ENCODE measurements around the gene RBM19.

Gene RBM19

DNA sequence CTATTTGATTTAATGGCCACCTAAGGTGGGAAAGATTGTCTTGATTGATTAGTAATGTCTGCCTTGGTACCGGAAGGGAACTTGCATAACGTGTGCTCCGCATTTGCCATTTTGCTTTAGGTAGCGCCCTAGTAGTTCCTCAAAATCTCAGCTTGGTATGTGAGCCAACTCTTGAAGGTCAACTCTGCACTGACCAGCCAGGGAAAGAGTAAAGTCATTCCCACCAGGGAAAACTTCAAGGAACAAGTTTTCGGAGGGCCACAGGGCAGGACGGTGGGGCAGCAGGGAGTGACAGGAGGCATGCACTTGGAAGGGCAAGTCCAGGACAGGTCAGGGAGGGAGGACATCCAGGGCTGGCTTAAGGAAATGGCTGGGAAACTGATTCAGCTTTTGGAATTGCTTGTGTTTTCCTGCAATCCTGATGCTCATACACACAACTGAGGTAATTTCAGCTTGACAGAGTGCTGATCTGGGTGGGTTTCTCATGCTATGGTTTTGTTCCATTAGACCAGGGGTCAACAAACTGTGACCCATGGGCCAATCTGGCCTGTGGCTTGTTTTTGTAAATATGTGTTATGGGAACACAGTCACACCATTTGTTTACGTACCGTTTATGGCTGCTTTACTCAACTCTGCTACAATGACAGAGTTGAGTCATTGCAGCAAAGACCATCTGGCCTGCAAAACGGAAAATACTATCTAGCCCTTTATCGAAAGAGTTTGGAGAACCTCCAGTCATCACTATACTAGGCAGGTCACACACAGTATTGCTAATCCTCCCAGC is 184.5 kb downstream of the RBM19 start:
- H3K9me3 Mint-ChIP-seq, result peaks cover 6 to 23% of the 10 kb centered on the region in 2 donors
- H3K4me1 Mint-ChIP-seq, result no peaks in the 10 kb centered on the region
- H3K27ac Mint-ChIP-seq, result no peak overlapping the region
- peaks cover 49% of the 10 kb centered on the region for H3K27me3 Mint-ChIP-seq
- ATAC-seq (no peak), DNase-seq (no peak)
- H3K4me3 Mint-ChIP-seq, result no peak overlapping the region

DNA sequence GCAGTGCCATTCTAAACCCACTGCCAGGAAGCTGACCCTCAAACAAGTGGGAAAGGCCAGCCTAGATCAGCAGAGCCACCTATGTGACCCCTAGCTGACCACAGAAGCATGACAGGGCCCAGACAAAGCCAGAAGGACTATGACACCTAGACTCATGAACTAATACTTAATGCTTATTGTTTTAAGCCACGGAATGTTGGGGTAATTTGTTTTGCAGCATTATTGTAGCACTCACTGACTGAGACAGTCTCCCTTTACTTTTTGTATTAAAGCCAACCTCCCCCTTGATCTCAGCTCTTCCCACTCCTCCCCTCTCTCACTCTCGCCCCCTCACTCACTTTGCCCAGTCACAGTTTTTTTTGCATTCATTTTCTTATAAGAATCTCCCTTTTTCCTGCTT is 186.4 kb downstream of the RBM19 start:
- ATAC-seq (no peak), DNase-seq (no peak)
- H3K27ac Mint-ChIP-seq, result no peak overlapping the region
- no peak overlapping the region for H3K4me3 Mint-ChIP-seq
- H3K27me3 Mint-ChIP-seq, result peaks cover 67% of the 10 kb centered on the region
- peaks cover 6 to 13% of the 10 kb centered on the region in 2 donors for H3K9me3 Mint-ChIP-seq
- no peaks in the 10 kb centered on the region for H3K4me1 Mint-ChIP-seq

- Mint-ChIP-seq H3K27me3 (peaks cover 72% of the 10 kb centered on the region), H3K27ac (no peak overlapping the region), H3K9me3 (peaks cover 6 to 13% of the 10 kb centered on the region in 2 donors), H3K4me1 (no peaks in the 10 kb centered on the region), H3K4me3 (no peak overlapping the region)
- DNase-seq (no peak), ATAC-seq (no peak)
Observed at GRCh38 chr12:113778432-113779132, 187.5 kb downstream of the RBM19 start.

GRCh38 chr12:113777751-113778150 is 188.4 kb downstream of the RBM19 start:
- no peak for ATAC-seq
- no peak overlapping the region for H3K27ac Mint-ChIP-seq

GRCh38 chr12:113776536-113776935 is 189.6 kb downstream of the RBM19 start:
- Mint-ChIP-seq H3K27me3 (peaks cover 60% of the 10 kb centered on the region), H3K4me3 (no peak overlapping the region), H3K4me1 (no peaks in the 10 kb centered on the region), H3K27ac (no peak overlapping the region), H3K9me3 (peaks cover 6 to 11% of the 10 kb centered on the region in 2 donors)
- DNase-seq (no peak), ATAC-seq (no peak)

More at GRCh38 chr12:113777751-113778150, 188.4 kb downstream of the RBM19 start:
- no peak for DNase-seq
- H3K9me3 Mint-ChIP-seq, result peaks cover 6 to 13% of the 10 kb centered on the region in 2 donors
- H3K4me1 Mint-ChIP-seq, result no peaks in the 10 kb centered on the region
- H3K4me3 Mint-ChIP-seq, result no peak overlapping the region
- peaks cover 65% of the 10 kb centered on the region for H3K27me3 Mint-ChIP-seq

GRCh38 chr12:113774526-113774925 is 191.6 kb downstream of the RBM19 start:
- Mint-ChIP-seq H3K27ac (no peak overlapping the region), H3K27me3 (peaks cover 41% of the 10 kb centered on the region), H3K9me3 (no peaks in the 10 kb centered on the region)

GRCh38 chr12:113772505-113773030 is 193.6 kb downstream of the RBM19 start:
- no peak overlapping the region for H3K27ac Mint-ChIP-seq
- H3K4me3 Mint-ChIP-seq, result no peak overlapping the region
- DNase-seq (no peak), ATAC-seq (no peak)
- H3K4me1 Mint-ChIP-seq, result no peaks in the 10 kb centered on the region
- no peaks in the 10 kb centered on the region for H3K9me3 Mint-ChIP-seq
- peaks cover 37% of the 10 kb centered on the region for H3K27me3 Mint-ChIP-seq

More at GRCh38 chr12:113774526-113774925, 191.6 kb downstream of the RBM19 start:
- Mint-ChIP-seq H3K4me1 (no peaks in the 10 kb centered on the region), H3K4me3 (no peak overlapping the region)
- ATAC-seq (no peak), DNase-seq (no peak)

- DNase-seq (no peak), ATAC-seq (no peak)
- peaks cover 0 to 6% of the 10 kb centered on the region in 2 donors for H3K9me3 Mint-ChIP-seq
- H3K27me3 Mint-ChIP-seq, result peaks cover 27% of the 10 kb centered on the region
- no peak overlapping the region for H3K4me3 Mint-ChIP-seq
- H3K4me1 Mint-ChIP-seq, result no peaks in the 10 kb centered on the region
- no peak overlapping the region for H3K27ac Mint-ChIP-seq
Observed at GRCh38 chr12:113770389-113770865, 195.7 kb downstream of the RBM19 start.

DNA sequence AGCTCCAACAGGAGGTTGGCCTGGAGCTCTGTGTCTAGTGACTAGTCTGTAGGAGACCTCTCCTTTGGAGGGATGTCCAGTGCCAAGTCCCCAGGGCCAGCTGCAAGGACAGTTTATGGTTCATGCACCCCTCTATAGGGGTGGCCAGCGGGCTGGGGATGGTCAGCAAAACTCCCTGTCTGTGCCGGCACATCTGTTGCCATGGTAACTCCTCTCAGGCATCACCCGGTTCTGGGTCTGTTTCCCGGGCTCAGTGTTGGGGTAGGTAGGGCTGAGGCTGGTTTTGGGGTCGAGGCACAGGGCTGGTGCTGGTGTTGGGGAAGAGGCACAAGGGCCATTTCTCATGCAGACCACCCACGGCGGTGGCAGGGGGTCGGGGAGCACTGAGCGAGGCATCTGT is 196.8 kb downstream of the RBM19 start:
- Mint-ChIP-seq H3K4me1 (no peaks in the 10 kb centered on the region), H3K9me3 (peaks cover 0 to 9% of the 10 kb centered on the region in 2 donors), H3K27ac (no peak overlapping the region), H3K4me3 (no peak overlapping the region), H3K27me3 (peaks cover 16% of the 10 kb centered on the region)
- DNase-seq, result no peak
- ATAC-seq, result no peak

GRCh38 chr12:113768850-113769249 is 197.3 kb downstream of the RBM19 start:
- no peak for DNase-seq
- Mint-ChIP-seq H3K4me1 (no peaks in the 10 kb centered on the region), H3K4me3 (no peak overlapping the region), H3K9me3 (peaks cover 0 to 9% of the 10 kb centered on the region in 2 donors), H3K27ac (no peak overlapping the region), H3K27me3 (peaks cover 16% of the 10 kb centered on the region)
- ATAC-seq, result no peak

GRCh38 chr12:113766879-113767878 is 198.9 kb downstream of the RBM19 start:
- Mint-ChIP-seq H3K4me3 (no peak overlapping the region), H3K4me1 (no peaks in the 10 kb centered on the region), H3K27me3 (peaks cover 23% of the 10 kb centered on the region), H3K27ac (no peak overlapping the region), H3K9me3 (peaks cover 0 to 9% of the 10 kb centered on the region in 2 donors)
- DNase-seq (no peak), ATAC-seq (no peak)
